WTC11 (cell line): ENCODE results near the gene PLCG2.

Source experiments
- ATF3 ChIP-seq: sonication (generic); formaldehyde crosslinking; conservative IDR thresholded peaks from 2 replicates; pipeline ENCODE4 v1.8.1; 2022; ENCODE audit warnings: mild to moderate bottlenecking, missing genetic modification reagents
- ATF6 ChIP-seq: sonication (generic); formaldehyde crosslinking; IDR thresholded peaks from 2 replicates; pipeline ENCODE4 v1.8.1; 2023; ENCODE audit warnings: mild to moderate bottlenecking, missing genetic modification reagents
- CREM ChIP-seq: sonication (generic); formaldehyde crosslinking; IDR thresholded peaks from 2 replicates; pipeline ENCODE4 v1.8.1; 2022; ENCODE audit warnings: mild to moderate bottlenecking, missing genetic modification reagents, moderate library complexity
- CTCF ChIP-seq: fragments of 200-600 bp; IDR thresholded peaks from 2 replicates; pipeline ENCODE4 v1.8.0; 2022; ENCODE audit warnings: antibody characterized with exemption
- E2F4 ChIP-seq: sonication (generic); formaldehyde crosslinking; IDR thresholded peaks from 2 replicates; pipeline ENCODE4 v1.8.1; 2022; ENCODE audit warnings: low read depth, mild to moderate bottlenecking, moderate library complexity, missing genetic modification reagents, borderline replicate concordance
- ETV6 ChIP-seq: sonication (generic); formaldehyde crosslinking; IDR thresholded peaks from 2 replicates; pipeline ENCODE4 v1.8.1; 2022; ENCODE audit warnings: mild to moderate bottlenecking, missing genetic modification reagents
- FOXJ3 ChIP-seq: sonication (generic); formaldehyde crosslinking; IDR thresholded peaks from 2 replicates; pipeline ENCODE4 v1.9.0; 2021; ENCODE audit warnings: missing genetic modification reagents, mild to moderate bottlenecking, borderline replicate concordance
- FOXP1 ChIP-seq: sonication (generic); formaldehyde crosslinking; IDR thresholded peaks from 2 replicates; pipeline ENCODE4 v1.8.0; 2022; ENCODE audit warnings: missing genetic modification reagents, mild to moderate bottlenecking, moderate library complexity, borderline replicate concordance
- HMGXB4 ChIP-seq: sonication (generic); formaldehyde crosslinking; IDR thresholded peaks from 2 replicates; pipeline ENCODE4 v1.8.1; 2023; ENCODE audit warnings: mild to moderate bottlenecking, moderate library complexity, missing genetic modification reagents
- MAX ChIP-seq: sonication (generic); formaldehyde crosslinking; IDR thresholded peaks from 2 replicates; pipeline ENCODE4 v1.8.0; 2022; ENCODE audit warnings: mild to moderate bottlenecking, missing genetic modification reagents
- MLX ChIP-seq: sonication (generic); formaldehyde crosslinking; IDR thresholded peaks from 2 replicates; pipeline ENCODE4 v1.8.1; 2023; ENCODE audit warnings: mild to moderate bottlenecking, missing genetic modification reagents, moderate library complexity
- PREB ChIP-seq: sonication (generic); formaldehyde crosslinking; IDR thresholded peaks from 2 replicates; pipeline ENCODE4 v1.8.1; 2022; ENCODE audit warnings: mild to moderate bottlenecking, missing genetic modification reagents, moderate library complexity, borderline replicate concordance
- RELA ChIP-seq: sonication (generic); formaldehyde crosslinking; IDR thresholded peaks from 2 replicates; pipeline ENCODE4 v1.8.1; 2022; ENCODE audit warnings: missing genetic modification reagents, mild to moderate bottlenecking, borderline replicate concordance
- SP1 ChIP-seq: sonication (generic); formaldehyde crosslinking; conservative IDR thresholded peaks from 2 replicates; pipeline ENCODE4 v1.8.1; 2022; ENCODE audit warnings: missing genetic modification reagents

- TF ChIP-seq PREB (CRISPR knock-in tag) (no peak), CTCF (no peak), FOXP1 (CRISPR knock-in tag) (no peak), ATF3 (no peak), SP1 (CRISPR knock-in tag) (no peak), HMGXB4 (CRISPR knock-in tag) (no peak), ATF6 (no peak), MLX (CRISPR knock-in tag) (no peak), RELA (CRISPR knock-in tag) (no peak), ETV6 (no peak), MAX (CRISPR knock-in tag) (no peak), FOXJ3 (no peak), CREM (CRISPR knock-in tag) (no peak), E2F4 (no peak)
Measured at GRCh38 chr16:81808933-81809480, 29.9 kb downstream of the PLCG2 start.
